Endothelial cell of umbilical vein (primary cell): ENCODE measurements around the gene DNAH11.

Source experiments
- CTCF ChIP-seq, 2 donors: IDR thresholded peaks; 1 replicate in 1 of 2; 2 replicates in 1 of 2; pipeline ENCODE4 v1.5.1; 2011; ENCODE audit warnings: low read length in 2 of 2, mild to moderate bottlenecking in 2 of 2, moderate library complexity in 2 of 2, control low read depth in 1 of 2, inconsistent platforms in 1 of 2, low read depth in 1 of 2; ENCODE audit not compliant: insufficient read depth in 1 of 2; ENCODE audit errors: extremely low read depth in 1 of 2
- EZH2 ChIP-seq: IDR thresholded peaks from 2 replicates; pipeline ENCODE4 v1.6.1; 2012; ENCODE audit warnings: borderline replicate concordance, low read depth, mild to moderate bottlenecking, moderate library complexity, low read length, inconsistent platforms; ENCODE audit not compliant: severe bottlenecking
- JUN ChIP-seq: IDR thresholded peaks from 2 replicates; pipeline ENCODE4 v1.6.1; 2011; ENCODE audit warnings: borderline replicate concordance, low read depth; ENCODE audit not compliant: insufficient read length, insufficient read depth
- MAX ChIP-seq: IDR thresholded peaks from 2 replicates; pipeline ENCODE4 v1.6.1; 2011; ENCODE audit not compliant: insufficient read depth, insufficient read length
- POLR2A ChIP-seq: IDR thresholded peaks from 2 replicates; pipeline ENCODE4 v1.6.1; 2012; ENCODE audit warnings: low read depth, mild to moderate bottlenecking, control low read depth, low read length
- POLR2AphosphoS5 ChIP-seq: IDR thresholded peaks from 2 replicates; pipeline ENCODE4 v1.6.1; 2012; ENCODE audit warnings: low read depth, mild to moderate bottlenecking, control low read depth, low read length, moderate library complexity; ENCODE audit not compliant: insufficient read depth

- TF ChIP-seq EZH2: no peak
- TF ChIP-seq POLR2A: no peak
- no peak for TF ChIP-seq CTCF (IDR thresholded peaks at IDR 0.05; ENCODE audit: extremely low read depth in 1 of 2, insufficient read depth in 1 of 2, low read depth in 1 of 2, low read length in 2 of 2)
- TF ChIP-seq MAX: no peak
- no peak for TF ChIP-seq POLR2AphosphoS5
- TF ChIP-seq JUN: no peak
These were observed 371.8 kb downstream of the DNAH11 start for GRCh38 chr7:21914671-21915070.
